Vagina (tissue), 2 donors: ENCODE results near the gene DOCK11. TPM values are rescaled to one million over a fixed set of nuclear protein-coding genes. Genes with fewer than 3 reads are reported as not detected.
A peak's percentile ranks its signal among the peaks of the same experiment; 100 is the strongest.

Experiments
- DNase-seq, 2 donors: peaks; one replicate each; pipeline ENCODE4 v3.0.0-alpha.2; 2017; ENCODE audit errors: extremely low spot score in 2 of 2
- H3K27ac ChIP-seq: fragments of 200-600 bp; sonication (generic); one replicate; pipeline ENCODE4 v1.5.1; 2019
- H3K27me3 ChIP-seq: fragments of 200-600 bp; sonication (generic); one replicate; pipeline ENCODE4 v1.5.1; 2019
- H3K36me3 ChIP-seq, 2 donors: fragments of 200-600 bp; sonication (generic); one replicate each; pipeline ENCODE4 v1.5.1; 2017 to 2019
- H3K4me1 ChIP-seq: fragments of 200-600 bp; sonication (generic); one replicate; pipeline ENCODE4 v1.5.1; 2019
- H3K4me3 ChIP-seq, 2 donors: fragments of 200-600 bp; sonication (generic); 1 replicate in 1 of 2; 2 replicates in 1 of 2; pipeline ENCODE4 v1.5.1; 2016 to 2019
- H3K9me3 ChIP-seq: fragments of 200-600 bp; sonication (generic); one replicate; pipeline ENCODE4 v1.5.1; 2019
- CTCF ChIP-seq, 3 experiments: fragments of 450-650 bp in 2 of 3; fragments of 200-600 bp in 1 of 3; sonication (generic) in 1 of 3; IDR thresholded peaks; one replicate each; pipeline ENCODE4 v1.5.1; 2017 to 2019; ENCODE audit warnings: antibody characterized with exemption in 3 of 3, mild to moderate bottlenecking in 2 of 3, moderate library complexity in 2 of 3
- POLR2A ChIP-seq, 2 donors: fragments of 450-650 bp; IDR thresholded peaks; one replicate each; pipeline ENCODE4 v1.6.1; 2017; ENCODE audit warnings: antibody characterized with exemption in 2 of 2, mild to moderate bottlenecking in 2 of 2, moderate library complexity in 2 of 2
- POLR2AphosphoS5 ChIP-seq, 2 donors: sonication (generic); formaldehyde crosslinking; IDR thresholded peaks; one replicate each; pipeline ENCODE4 v1.9.0; 2017; ENCODE audit warnings: antibody characterized with exemption in 2 of 2, mild to moderate bottlenecking in 2 of 2, low read depth in 1 of 2; ENCODE audit not compliant: insufficient read depth in 1 of 2
- intact Hi-C: fragments of 100-400 bp; cut with DNase I; formaldehyde crosslinking; loops from one replicate; pipeline ENCODE4 v1.15.1; 2023
- total RNA-seq: library from RNA; depleted of rRNA; stranded (reverse); fragments of >200 nt; gene quantifications from one replicate; pipeline ENCODE4 v1.2.3, GENCODE V29; 2016

DOCK11 gene
- total RNA-seq, 1 donor from 2014 or later = 20.6 TPM

GRCh38 chrX:118513120-118513898 is 17.7 kb downstream of the DOCK11 start:
- no peaks in the 10 kb centered on the region for H3K9me3 ChIP-seq
- intact Hi-C loops = no loop called here
- DNase-seq = no peak
- no peaks in the 10 kb centered on the region for H3K36me3 ChIP-seq
- no peak overlapping the region for H3K4me3 ChIP-seq
- H3K27ac ChIP-seq = peak overlapping the region; percentile 46
- TF ChIP-seq CTCF (IDR thresholded peaks at IDR 0.05) (no peak), POLR2AphosphoS5 (IDR thresholded peaks at IDR 0.05; ENCODE audit: insufficient read depth in 1 of 2, low read depth in 1 of 2) (no peak), POLR2A (IDR thresholded peaks at IDR 0.05) (no peak)
- peaks cover 22% of the 10 kb centered on the region for H3K4me1 ChIP-seq
- no peaks in the 10 kb centered on the region for H3K27me3 ChIP-seq

GRCh38 chrX:118519411-118520215 is 24.0 kb downstream of the DOCK11 start:
- no peak for DNase-seq
- peak overlapping the region; percentile 79 for H3K27ac ChIP-seq
- intact Hi-C loops = no loop called here
- no peaks in the 10 kb centered on the region for H3K9me3 ChIP-seq
- H3K4me1 ChIP-seq = peaks cover 37% of the 10 kb centered on the region
- H3K36me3 ChIP-seq = no peaks in the 10 kb centered on the region
- H3K4me3 ChIP-seq = no peak overlapping the region
- TF ChIP-seq POLR2A (IDR thresholded peaks at IDR 0.05) (no peak), POLR2AphosphoS5 (IDR thresholded peaks at IDR 0.05; ENCODE audit: insufficient read depth in 1 of 2, low read depth in 1 of 2) (no peak), CTCF (IDR thresholded peaks at IDR 0.05) (no peak)
- H3K27me3 ChIP-seq = no peaks in the 10 kb centered on the region

GRCh38 chrX:118520216-118521206 is 24.9 kb downstream of the DOCK11 start:
- Histone ChIP-seq H3K4me1 (peaks cover 37% of the 10 kb centered on the region), H3K36me3 (no peaks in the 10 kb centered on the region), H3K27me3 (no peaks in the 10 kb centered on the region), H3K4me3 (no peak overlapping the region), H3K9me3 (no peaks in the 10 kb centered on the region), H3K27ac (peak overlapping the region; percentile 79)
- DNase-seq = no peak
- intact Hi-C loops = no loop called here
- no peak for TF ChIP-seq CTCF (IDR thresholded peaks at IDR 0.05)
- no peak for TF ChIP-seq POLR2AphosphoS5 (IDR thresholded peaks at IDR 0.05; ENCODE audit: insufficient read depth in 1 of 2, low read depth in 1 of 2)
- TF ChIP-seq POLR2A (IDR thresholded peaks at IDR 0.05) = no peak

GRCh38 chrX:118521435-118521834 is 25.8 kb downstream of the DOCK11 start:
- Histone ChIP-seq H3K27ac (peak overlapping the region; percentile 79), H3K27me3 (no peaks in the 10 kb centered on the region), H3K36me3 (no peaks in the 10 kb centered on the region), H3K9me3 (no peaks in the 10 kb centered on the region), H3K4me1 (peaks cover 37% of the 10 kb centered on the region), H3K4me3 (no peak overlapping the region)
- intact Hi-C loops = no loop called here
- DNase-seq = no peak
- TF ChIP-seq POLR2AphosphoS5 (IDR thresholded peaks at IDR 0.05; ENCODE audit: insufficient read depth in 1 of 2, low read depth in 1 of 2) (peak in 1 of 2 donors; percentile 61), POLR2A (IDR thresholded peaks at IDR 0.05) (no peak)
